CD4-positive, alpha-beta memory T cell (primary cell): Measurements from ENCODE around the gene ARFGAP2. TPM values are rescaled to one million over a fixed set of nuclear protein-coding genes. Genes with fewer than 3 reads are reported as not detected.

Experiments
- CTCF ChIA-PET: fragments of 350-600 bp; sonication (Branson Sonifier 250); formaldehyde crosslinking; loops from one replicate; lab custom pipeline; 2021; ENCODE audit warnings: inconsistent platforms; ENCODE audit not compliant: partially characterized antibody; lab: Charles Lee
- POLR2A ChIA-PET: fragments of 350-600 bp; sonication (Branson Sonifier 250); formaldehyde crosslinking; loops from one replicate; lab custom pipeline; 2021; ENCODE audit not compliant: partially characterized antibody; lab: Charles Lee
- DNase-seq, 5 donors: peaks; one replicate each; pipeline versions ENCODE4 v3.0.0 to v3.0.0-alpha.2; 2020 to 2022; ENCODE audit warnings: mixed read lengths in 1 of 5
- H3K27ac ChIP-seq: one replicate; pipeline ENCODE4 v1.7.0; 2013; ENCODE audit warnings: low read depth, low read length
- H3K27me3 ChIP-seq: 2 replicates; pipeline ENCODE4 v1.7.0; 2013; ENCODE audit warnings: mild to moderate bottlenecking, low read length, moderate library complexity; ENCODE audit not compliant: insufficient read depth
- H3K36me3 ChIP-seq: 2 replicates; pipeline ENCODE4 v1.7.0; 2013; ENCODE audit warnings: mild to moderate bottlenecking, low read length, moderate library complexity; ENCODE audit not compliant: insufficient read depth
- H3K4me1 ChIP-seq: 2 replicates; pipeline ENCODE4 v1.7.0; 2013; ENCODE audit warnings: mild to moderate bottlenecking, low read length, moderate library complexity; ENCODE audit not compliant: insufficient read depth
- H3K4me3 ChIP-seq, 2 donors: one replicate each; pipeline ENCODE4 v1.7.0; 2013; ENCODE audit warnings: low read length in 2 of 2, mild to moderate bottlenecking in 1 of 2
- H3K9me3 ChIP-seq, 2 donors: one replicate each; pipeline ENCODE4 v1.7.0; 2013; ENCODE audit warnings: low read length in 2 of 2, control low read depth in 1 of 2; ENCODE audit not compliant: control insufficient read depth in 1 of 2
- H3K27ac Mint-ChIP-seq, 7 donors: one replicate each; pipeline ENCODE4 v1.8.0; 2020 to 2021; ENCODE audit warnings: mixed read lengths in 7 of 7, mild to moderate bottlenecking in 6 of 7, inconsistent platforms in 3 of 7, moderate library complexity in 3 of 7
- H3K27me3 Mint-ChIP-seq, 2 donors: one replicate each; pipeline ENCODE4 v1.8.0; 2020 to 2021; ENCODE audit warnings: mixed read lengths in 2 of 2
- H3K36me3 Mint-ChIP-seq, 2 donors: one replicate each; pipeline ENCODE4 v1.8.0; 2020 to 2021; ENCODE audit warnings: mixed read lengths in 2 of 2, inconsistent platforms in 1 of 2, mild to moderate bottlenecking in 1 of 2
- H3K4me1 Mint-ChIP-seq, 4 donors: one replicate each; pipeline ENCODE4 v1.8.0; 2020 to 2021; ENCODE audit warnings: mixed read lengths in 4 of 4, mild to moderate bottlenecking in 1 of 4
- H3K4me3 Mint-ChIP-seq, 8 donors: one replicate each; pipeline ENCODE4 v1.8.0; 2020 to 2021; ENCODE audit warnings: mixed read lengths in 8 of 8, mild to moderate bottlenecking in 7 of 8, moderate library complexity in 6 of 8, inconsistent platforms in 3 of 8
- H3K9me3 Mint-ChIP-seq, 8 donors: one replicate each; pipeline ENCODE4 v1.8.0; 2020 to 2021; ENCODE audit warnings: mixed read lengths in 8 of 8, mild to moderate bottlenecking in 5 of 8, inconsistent platforms in 3 of 8, moderate library complexity in 1 of 8
- intact Hi-C: fragments of 100-400 bp; cut with micrococcal nuclease; formaldehyde crosslinking; loops from one replicate; pipeline ENCODE4 v1.15.1; 2023
- polyA plus RNA-seq, 2 donors: library from polyadenylated mRNA; unstranded; fragments of 300-500 nt; fragmentation: Illumina TruSeq; gene quantifications; one replicate each; pipeline ENCODE4 v1.2.3, GENCODE V29; 2021
- total RNA-seq, 2 experiments: library from RNA; stranded (reverse); gene quantifications; one replicate each; pipeline ENCODE4 v1.2.3, GENCODE V29; 2021

Gene ARFGAP2
- total and polyA plus RNA-seq, 4 experiments from 2014 or later, result 88.6 to 142 (median 137) TPM

DNA sequence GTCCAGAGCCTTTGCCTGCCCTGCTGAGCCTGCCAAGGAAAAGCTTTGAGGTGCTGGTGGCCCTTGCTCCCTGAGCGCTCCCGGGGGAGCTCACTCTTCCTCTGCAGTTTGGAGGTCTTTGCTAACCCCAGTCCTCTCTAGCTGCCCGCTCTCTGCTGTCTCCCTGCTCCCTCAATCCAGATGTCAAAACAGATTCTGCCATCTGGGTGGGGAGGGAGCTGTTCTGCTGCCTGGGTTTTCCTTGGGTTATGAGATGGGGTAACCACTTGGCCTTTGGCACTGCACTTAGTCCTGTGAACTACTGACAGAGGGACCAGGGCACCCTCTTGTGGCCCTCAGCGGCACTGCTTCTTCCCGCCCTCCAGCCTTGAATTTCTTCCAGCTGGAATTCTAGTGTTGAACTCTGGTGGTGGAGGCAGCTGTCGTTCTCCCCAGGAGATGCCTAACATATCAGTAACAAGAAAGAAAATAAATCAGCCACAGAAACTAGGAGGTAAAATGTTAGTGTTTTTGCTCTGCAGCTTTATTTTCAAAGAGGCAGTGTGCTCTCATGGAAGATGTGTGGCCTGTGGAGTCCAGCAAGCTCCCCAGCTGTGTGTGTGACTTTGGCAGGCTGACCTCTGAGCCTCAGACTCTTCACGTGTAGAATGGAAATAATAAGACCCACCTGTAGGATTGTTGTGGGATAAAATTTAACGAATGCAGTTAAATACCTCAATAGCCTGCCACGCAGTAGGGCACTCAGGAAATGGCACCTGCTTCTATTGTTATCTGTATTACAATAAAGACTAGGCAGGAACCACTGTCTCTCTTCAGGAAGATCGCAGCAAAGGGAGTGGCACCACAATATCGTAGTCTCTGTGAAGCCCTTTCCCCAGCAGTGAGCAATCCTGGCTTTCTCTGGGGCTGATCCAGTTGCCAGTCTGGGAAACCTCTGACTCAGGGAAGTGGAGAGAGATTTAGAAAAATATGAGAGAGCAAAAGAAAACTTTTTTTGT lies 23.4 kb downstream of the ARFGAP2 start:
- peaks cover 19 to 33% (median 24%) of the 10 kb centered on the region in 4 donors for H3K4me1 Mint-ChIP-seq
- Histone ChIP-seq H3K27ac (no peak overlapping the region), H3K27me3 (no peaks in the 10 kb centered on the region), H3K9me3 (no peaks in the 10 kb centered on the region), H3K4me1 (peaks cover 33% of the 10 kb centered on the region), H3K36me3 (no peaks in the 10 kb centered on the region), H3K4me3 (no peak overlapping the region)
- no peaks in the 10 kb centered on the region for H3K27me3 Mint-ChIP-seq
- ChIA-PET CTCF (interaction anchor here (0.7 to 5.8 kb wide), 23 partner anchors 9 to 271 kb away, joined by 3 to 44 read pairs (median 6); partner anchors contain the start of gene CSTPP1), POLR2A (interaction anchor here (1.0 kb wide), 1 partner anchor 11 kb away, joined by 3 read pairs; no protein-coding TSS in a partner anchor)
- intact Hi-C loops, result loop anchor here (1.0 kb wide), 2 partner anchors 233 to 264 kb away; no protein-coding TSS in a partner anchor
- H3K27ac Mint-ChIP-seq, result peak overlapping the region; percentile 2 to 91 (median 65)
- peak in 4 of 5 donors; percentile 35 to 46 (median 40) for DNase-seq
- H3K36me3 Mint-ChIP-seq, result peaks cover 4 to 10% of the 10 kb centered on the region in 2 donors
- H3K9me3 Mint-ChIP-seq, result no peaks in the 10 kb centered on the region
- H3K4me3 Mint-ChIP-seq, result peak overlapping the region in 5 of 8 donors; percentile 14 to 63 (median 58)

GRCh38 chr11:47152126-47152952 lies 24.3 kb downstream of the ARFGAP2 start:
- Mint-ChIP-seq H3K4me1 (peaks cover 19 to 33% (median 24%) of the 10 kb centered on the region in 4 donors), H3K36me3 (peaks cover 5 to 8% of the 10 kb centered on the region in 2 donors), H3K9me3 (no peaks in the 10 kb centered on the region), H3K4me3 (no peak overlapping the region), H3K27me3 (no peaks in the 10 kb centered on the region), H3K27ac (peak overlapping the region in 2 of 7 donors; percentile 2 to 12)
- ChIA-PET CTCF (interaction anchor here (0.7 to 5.8 kb wide), 20 partner anchors 8 to 271 kb away, joined by 3 to 44 read pairs (median 6); partner anchors contain the start of gene CSTPP1), POLR2A (no interaction called here)
- H3K4me1 ChIP-seq, result peaks cover 33% of the 10 kb centered on the region
- no peak for DNase-seq
- no peaks in the 10 kb centered on the region for H3K9me3 ChIP-seq
- H3K27ac ChIP-seq, result no peak overlapping the region
- no peaks in the 10 kb centered on the region for H3K27me3 ChIP-seq
- no peak overlapping the region for H3K4me3 ChIP-seq
- H3K36me3 ChIP-seq, result no peaks in the 10 kb centered on the region
- intact Hi-C loops, result no loop called here

GRCh38 chr11:47149782-47150181 lies 26.9 kb downstream of the ARFGAP2 start:
- no peak for DNase-seq
- Mint-ChIP-seq H3K36me3 (peaks cover 5 to 7% of the 10 kb centered on the region in 2 donors), H3K4me1 (peaks cover 12 to 24% (median 15%) of the 10 kb centered on the region in 4 donors), H3K27me3 (no peaks in the 10 kb centered on the region), H3K27ac (peak overlapping the region in 1 of 7 donors; percentile 14), H3K9me3 (no peaks in the 10 kb centered on the region), H3K4me3 (no peak overlapping the region)
- Histone ChIP-seq H3K36me3 (no peaks in the 10 kb centered on the region), H3K4me1 (peaks cover 21% of the 10 kb centered on the region), H3K27ac (no peak overlapping the region), H3K27me3 (no peaks in the 10 kb centered on the region), H3K9me3 (no peaks in the 10 kb centered on the region), H3K4me3 (no peak overlapping the region)
- intact Hi-C loops, result no loop called here
- ChIA-PET CTCF (interaction anchor here (1.6 kb wide), 1 partner anchor 11 kb away, joined by 5 read pairs; no protein-coding TSS in a partner anchor), POLR2A (no interaction called here)

- Histone ChIP-seq H3K4me1 (peaks cover 13% of the 10 kb centered on the region), H3K27me3 (no peaks in the 10 kb centered on the region), H3K9me3 (no peaks in the 10 kb centered on the region), H3K4me3 (no peak overlapping the region), H3K36me3 (no peaks in the 10 kb centered on the region), H3K27ac (no peak overlapping the region)
- Mint-ChIP-seq H3K27me3 (no peaks in the 10 kb centered on the region), H3K9me3 (no peaks in the 10 kb centered on the region), H3K4me3 (peak overlapping the region in 1 of 8 donors; percentile 41), H3K27ac (no peak overlapping the region), H3K36me3 (peaks cover 5 to 7% of the 10 kb centered on the region in 2 donors), H3K4me1 (peaks cover 6 to 16% (median 9%) of the 10 kb centered on the region in 4 donors)
- ChIA-PET CTCF (interaction anchor here (1.6 kb wide), 1 partner anchor 12 kb away, joined by 5 read pairs; no protein-coding TSS in a partner anchor), POLR2A (no interaction called here)
- intact Hi-C loops, result no loop called here
- DNase-seq, result no peak
Measured at GRCh38 chr11:47148903-47149531, 27.7 kb downstream of the ARFGAP2 start.

GRCh38 chr11:47148270-47148669 lies 28.4 kb downstream of the ARFGAP2 start:
- ChIA-PET CTCF (no interaction called here), POLR2A (no interaction called here)
- Histone ChIP-seq H3K9me3 (no peaks in the 10 kb centered on the region), H3K27ac (no peak overlapping the region), H3K4me3 (no peak overlapping the region), H3K27me3 (no peaks in the 10 kb centered on the region), H3K4me1 (peaks cover 7% of the 10 kb centered on the region), H3K36me3 (no peaks in the 10 kb centered on the region)
- no peaks in the 10 kb centered on the region for H3K9me3 Mint-ChIP-seq
- no peaks in the 10 kb centered on the region for H3K27me3 Mint-ChIP-seq
- no peak overlapping the region for H3K27ac Mint-ChIP-seq
- peaks cover 4 to 10% (median 4%) of the 10 kb centered on the region in 4 donors for H3K4me1 Mint-ChIP-seq
- intact Hi-C loops, result no loop called here
- H3K36me3 Mint-ChIP-seq, result peaks cover 5 to 7% of the 10 kb centered on the region in 2 donors
- no peak for DNase-seq
- no peak overlapping the region for H3K4me3 Mint-ChIP-seq

DNA sequence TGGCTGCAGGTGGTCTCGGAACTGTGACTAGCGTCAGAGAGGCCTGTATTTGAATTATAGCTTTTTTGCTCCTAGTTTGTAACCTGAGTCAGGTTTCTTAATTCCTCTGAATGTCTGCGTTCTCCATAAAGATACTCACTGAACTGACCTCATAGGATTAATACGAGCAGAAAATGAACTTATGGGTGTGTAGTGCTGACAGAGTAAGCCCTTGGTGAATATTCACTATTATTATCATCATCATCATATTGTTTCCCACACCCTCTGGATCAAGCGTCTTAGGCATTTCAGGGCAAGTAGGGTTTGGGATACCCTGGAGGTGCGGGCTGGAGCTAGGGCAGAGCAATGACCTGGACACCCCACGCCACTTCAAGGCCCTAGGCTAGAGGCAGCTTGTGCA lies 29.0 kb downstream of the ARFGAP2 start:
- Histone ChIP-seq H3K4me3 (no peak overlapping the region), H3K4me1 (peaks cover under 1% of the 10 kb centered on the region), H3K27ac (no peak overlapping the region), H3K9me3 (no peaks in the 10 kb centered on the region), H3K27me3 (no peaks in the 10 kb centered on the region), H3K36me3 (no peaks in the 10 kb centered on the region)
- H3K27me3 Mint-ChIP-seq, result no peaks in the 10 kb centered on the region
- no peak for DNase-seq
- peaks cover 5 to 7% of the 10 kb centered on the region in 2 donors for H3K36me3 Mint-ChIP-seq
- H3K4me3 Mint-ChIP-seq, result no peak overlapping the region
- intact Hi-C loops, result no loop called here
- CTCF ChIA-PET, result interaction anchor here (1.0 kb wide), 1 partner anchor 17 kb away, joined by 3 read pairs; no protein-coding TSS in a partner anchor
- H3K9me3 Mint-ChIP-seq, result no peaks in the 10 kb centered on the region
- H3K27ac Mint-ChIP-seq, result no peak overlapping the region
- POLR2A ChIA-PET, result no interaction called here
- peaks cover 0 to 5% (median 0%) of the 10 kb centered on the region in 4 donors for H3K4me1 Mint-ChIP-seq
